Right ventricle myocardium inferior (tissue), 1 donor: ENCODE results near the gene SIGLEC1. TPM values are rescaled to one million over a fixed set of nuclear protein-coding genes. Genes with fewer than 3 reads are reported as not detected.
A peak's percentile ranks its signal among the peaks of the same experiment; 100 is the strongest.

Experiments
- ATAC-seq: fragments of 200-7000 bp; cut with Tn5 transposase; one replicate; pipeline ENCODE4 v1.9.1; 2020; ENCODE audit warnings: mild to moderate bottlenecking, moderate library complexity
- DNase-seq: peaks from one replicate; pipeline ENCODE4 v3.0.0; 2021; ENCODE audit errors: missing footprints
- intact Hi-C: fragments of 100-400 bp; cut with DNase I; formaldehyde crosslinking; loops from one replicate; pipeline ENCODE4 v1.11.0; 2022
- total RNA-seq: library from RNA; stranded (reverse); fragmentation: NEBNext Ultra II Directional; extraction: Animal tissue kit (Norgen Biotek cat#: 25700); gene quantifications from one replicate; pipeline ENCODE4 v1.2.1, GENCODE V29; 2021
- donor health status: DM: no; HTN: yes; CAD: no; lungs with severe emphysema.

Gene SIGLEC1
- total RNA-seq, 1 donor from 2014 or later = 9.5 TPM

- ATAC-seq (peak; percentile 28), DNase-seq (peak; percentile 53)
- intact Hi-C loops = loop anchor here (10.0 kb wide), 1 partner anchor 922 kb away; no protein-coding TSS in a partner anchor
Measured at GRCh38 chr20:3706774-3707507, 5.5 kb downstream of the SIGLEC1 start.

GRCh38 chr20:3705970-3706739, 6.2 kb downstream of the SIGLEC1 start:
- no peak for ATAC-seq
- intact Hi-C loops = loop anchor here (10.0 kb wide), 1 partner anchor 921 kb away; no protein-coding TSS in a partner anchor
- peak; percentile 63 for DNase-seq

- ATAC-seq = no peak
- DNase-seq = no peak
- intact Hi-C loops = loop anchor here (10.0 kb wide), 1 partner anchor 921 kb away; no protein-coding TSS in a partner anchor
Measured at GRCh38 chr20:3705491-3705969, 6.9 kb downstream of the SIGLEC1 start.

- DNase-seq = no peak
- ATAC-seq = no peak
- intact Hi-C loops = loop anchor here (10.0 kb wide), 1 partner anchor 919 kb away; no protein-coding TSS in a partner anchor
Measured at GRCh38 chr20:3704087-3704486, 8.3 kb downstream of the SIGLEC1 start.

- DNase-seq (no peak), ATAC-seq (no peak)
- intact Hi-C loops = loop anchor here (10.0 kb wide), 1 partner anchor 918 kb away; no protein-coding TSS in a partner anchor
Measured at GRCh38 chr20:3702611-3703391, 9.6 kb downstream of the SIGLEC1 start.

GRCh38 chr20:3701061-3701998, 11.1 kb downstream of the SIGLEC1 start:
- ATAC-seq = no peak
- intact Hi-C loops = loop anchor here (10.0 kb wide), 1 partner anchor 917 kb away; no protein-coding TSS in a partner anchor
- no peak for DNase-seq

GRCh38 chr20:3699037-3699436, 13.4 kb downstream of the SIGLEC1 start:
- ATAC-seq (no peak), DNase-seq (no peak)
- intact Hi-C loops = no loop called here

- intact Hi-C loops = no loop called here
- DNase-seq (no peak), ATAC-seq (no peak)
Measured at GRCh38 chr20:3698591-3699001, 13.8 kb downstream of the SIGLEC1 start.

- ATAC-seq = no peak
- intact Hi-C loops = no loop called here
- DNase-seq = no peak
Measured at GRCh38 chr20:3697588-3698305, 14.7 kb downstream of the SIGLEC1 start.

GRCh38 chr20:3696745-3697587, 15.4 kb downstream of the SIGLEC1 start:
- DNase-seq (no peak), ATAC-seq (no peak)
- intact Hi-C loops = no loop called here

- ATAC-seq (no peak), DNase-seq (no peak)
- intact Hi-C loops = no loop called here
Measured at GRCh38 chr20:3696200-3696599, 16.2 kb downstream of the SIGLEC1 start.

- ATAC-seq (no peak), DNase-seq (no peak)
- intact Hi-C loops = no loop called here
Measured at GRCh38 chr20:3694864-3695263, 17.5 kb downstream of the SIGLEC1 start.

- intact Hi-C loops = no loop called here
- no peak for DNase-seq
- ATAC-seq = no peak
Measured at GRCh38 chr20:3693376-3693775, 19.0 kb downstream of the SIGLEC1 start.

- no peak for ATAC-seq
- intact Hi-C loops = no loop called here
- DNase-seq = no peak
Measured at GRCh38 chr20:3692706-3693294, 19.6 kb downstream of the SIGLEC1 start.

- ATAC-seq (no peak), DNase-seq (no peak)
- intact Hi-C loops = no loop called here
Measured at GRCh38 chr20:3691897-3692296, 20.5 kb downstream of the SIGLEC1 start.

- intact Hi-C loops = no loop called here
- DNase-seq = no peak
- ATAC-seq = no peak
Measured at GRCh38 chr20:3691306-3691705, 21.1 kb downstream of the SIGLEC1 start.
